Testis (tissue), 3 donors: ENCODE measurements around the gene TRAF6. TPM values are rescaled to one million over a fixed set of nuclear protein-coding genes. Genes with fewer than 3 reads are reported as not detected.
"Not testable (repeated sequence)": the region's sequence is repeated elsewhere in the genome, so short reads cannot be mapped to it uniquely, and the experiment has no call there.

Experiments
- DNase-seq: peaks from one replicate; pipeline ENCODE4 v3.0.0-alpha.2; 2019
- H3K27ac ChIP-seq, 2 donors: fragments of 200-600 bp; sonication (generic); one replicate each; pipeline ENCODE4 v1.5.1; 2019
- H3K27me3 ChIP-seq: fragments of 200-600 bp; sonication (generic); one replicate; pipeline ENCODE4 v1.5.1; 2019
- H3K36me3 ChIP-seq: fragments of 200-600 bp; sonication (generic); one replicate; pipeline ENCODE4 v1.5.1; 2017; ENCODE audit warnings: low read depth; ENCODE audit errors: missing control alignments
- H3K4me1 ChIP-seq: fragments of 200-600 bp; sonication (generic); one replicate; pipeline ENCODE4 v1.5.1; 2019
- H3K4me3 ChIP-seq, 2 donors: fragments of 200-600 bp; sonication (generic); one replicate each; pipeline ENCODE4 v1.5.1; 2017 to 2019
- H3K9me3 ChIP-seq: fragments of 200-600 bp; sonication (generic); one replicate; pipeline ENCODE4 v1.5.1; 2017
- CTCF ChIP-seq, 3 experiments: fragments of 450-650 bp in 2 of 3; fragments of 200-600 bp in 1 of 3; sonication (generic) in 1 of 3; IDR thresholded peaks; one replicate each; pipeline ENCODE4 v1.5.1; 2016 to 2019; ENCODE audit warnings: antibody characterized with exemption in 3 of 3, mild to moderate bottlenecking in 2 of 3, moderate library complexity in 1 of 3
- POLR2A ChIP-seq: fragments of 450-650 bp; IDR thresholded peaks from one replicate; pipeline ENCODE4 v1.6.1; 2017; ENCODE audit warnings: antibody characterized with exemption, mild to moderate bottlenecking, moderate library complexity
- WGBS, 2 donors: methylation state at CpG; one replicate each; pipeline ENCODE4 v1.1.5; 2018; 5-methylcytosine and 5-hydroxymethylcytosine counted together
- intact Hi-C: fragments of 100-400 bp; cut with DNase I; formaldehyde crosslinking; loops from one replicate; pipeline ENCODE4 v1.15.1; 2023; ENCODE audit warnings: low total_unique reads
- polyA plus RNA-seq: library from polyadenylated mRNA; stranded (reverse); fragments of 350-450 nt; fragmentation: Illumina TruSeq; extraction: RNeasy Lipid Tissue Mini Kit (QIAGEN cat#74804); gene quantifications from one replicate; pipeline ENCODE4 v1.2.3, GENCODE V29; 2014; ENCODE audit warnings: low read depth, low replicate concordance; ENCODE audit not compliant: insufficient read depth
- total RNA-seq, 2 donors: library from RNA; depleted of rRNA; stranded (reverse); fragments of >200 nt; gene quantifications; one replicate each; pipeline ENCODE4 v1.2.3, GENCODE V29; 2016

Gene TRAF6
- total and polyA plus RNA-seq, 3 donors from 2014 or later, result 18.8 to 26.4 (median 24.0) TPM

- intact Hi-C loops, result no loop called here
- peak overlapping the region in 1 of 2 donors; percentile 23 for H3K27ac ChIP-seq
- no peaks in the 10 kb centered on the region for H3K9me3 ChIP-seq
- WGBS, 2 donors, result 72 to 77% methylated on average over 5 of the region's 5 CpGs
- no peak overlapping the region for H3K4me3 ChIP-seq
- DNase-seq, result no peak
- peaks cover 8% of the 10 kb centered on the region for H3K4me1 ChIP-seq
- no peaks in the 10 kb centered on the region for H3K27me3 ChIP-seq
- TF ChIP-seq CTCF (IDR thresholded peaks at IDR 0.05) (no peak), POLR2A (no peak)
- H3K36me3 ChIP-seq, result no peaks in the 10 kb centered on the region
Observed at GRCh38 chr11:36488096-36488495, 22.0 kb downstream of the TRAF6 start.

- Histone ChIP-seq H3K4me1 (peaks cover 8% of the 10 kb centered on the region), H3K36me3 (no peaks in the 10 kb centered on the region)
Observed at GRCh38 chr11:36487619-36488018, 22.5 kb downstream of the TRAF6 start.

GRCh38 chr11:36485298-36486002 is 24.6 kb downstream of the TRAF6 start:
- peak; percentile 26 for DNase-seq
- intact Hi-C loops, result no loop called here
- H3K36me3 ChIP-seq, result no peaks in the 10 kb centered on the region

More at GRCh38 chr11:36487619-36488018, 22.5 kb downstream of the TRAF6 start:
- intact Hi-C loops, result no loop called here
- H3K27ac ChIP-seq, result peak overlapping the region in 1 of 2 donors; percentile 23
- 70 to 78% methylated on average over 4 of the region's 4 CpGs for WGBS, 2 donors
- no peaks in the 10 kb centered on the region for H3K27me3 ChIP-seq
- H3K4me3 ChIP-seq, result no peak overlapping the region
- TF ChIP-seq POLR2A (no peak), CTCF (IDR thresholded peaks at IDR 0.05) (no peak)
- no peaks in the 10 kb centered on the region for H3K9me3 ChIP-seq
- no peak for DNase-seq

GRCh38 chr11:36483042-36483441 is 27.0 kb downstream of the TRAF6 start:
- 94 to 96% methylated on average over 3 of the region's 4 CpGs for WGBS, 2 donors
- DNase-seq, H3K27ac ChIP-seq, H3K9me3 ChIP-seq, intact Hi-C loops, H3K4me1 ChIP-seq, H3K27me3 ChIP-seq, H3K36me3 ChIP-seq, H3K4me3 ChIP-seq: not testable (repeated sequence)

More at GRCh38 chr11:36485298-36486002, 24.6 kb downstream of the TRAF6 start:
- TF ChIP-seq POLR2A (no peak), CTCF (IDR thresholded peaks at IDR 0.05) (no peak)
- 64 to 69% methylated on average over 6 of the region's 6 CpGs for WGBS, 2 donors
- H3K27ac ChIP-seq, result no peak overlapping the region
- no peak overlapping the region for H3K4me3 ChIP-seq
- H3K27me3 ChIP-seq, result no peaks in the 10 kb centered on the region
- H3K9me3 ChIP-seq, result no peaks in the 10 kb centered on the region
- peaks cover 8% of the 10 kb centered on the region for H3K4me1 ChIP-seq

- H3K4me3 ChIP-seq, result no peak overlapping the region
- H3K27me3 ChIP-seq, result no peaks in the 10 kb centered on the region
- intact Hi-C loops, result no loop called here
- no peaks in the 10 kb centered on the region for H3K9me3 ChIP-seq
- H3K36me3 ChIP-seq, result no peaks in the 10 kb centered on the region
- H3K27ac ChIP-seq, result peak overlapping the region in 1 of 2 donors; percentile 14
- no peak for DNase-seq
- H3K4me1 ChIP-seq, result peaks cover 8% of the 10 kb centered on the region
- TF ChIP-seq POLR2A (no peak), CTCF (IDR thresholded peaks at IDR 0.05) (no peak)
Observed at GRCh38 chr11:36480833-36481232, 29.2 kb downstream of the TRAF6 start.
